Measurements from ENCODE around the gene RHOT1. TPM values are rescaled to one million over a fixed set of nuclear protein-coding genes. Genes with fewer than 3 reads are reported as not detected.
A peak's percentile ranks its signal among the peaks of the same experiment; 100 is the strongest.

RHOT1 gene
- total and polyA plus RNA-seq, 2 experiments from 2014 or later: 25.2 to 31.9 TPM

GRCh38 chr17:32215696-32216095 lies 73.4 kb downstream of the RHOT1 start:
- Histone ChIP-seq H3K9ac (no peak overlapping the region), H3K36me3 (ENCODE audit: low read depth) (no peaks in the 10 kb centered on the region), H3K27ac (no peak overlapping the region), H3K9me3 (ENCODE audit: low read depth) (no peaks in the 10 kb centered on the region), H4K20me1 (ENCODE audit: insufficient read depth) (no peaks in the 10 kb centered on the region), H3K79me2 (ENCODE audit: insufficient read depth) (no peaks in the 10 kb centered on the region), H3K9me2 (ENCODE audit: insufficient read depth) (no peaks in the 10 kb centered on the region), H3F3A (ENCODE audit: insufficient read depth) (no peaks in the 10 kb centered on the region), H2AFZ (no peak overlapping the region), H3K27me3 (replicated peaks; ENCODE audit: insufficient read depth) (no peaks in the 10 kb centered on the region), H3K4me3 (no peak overlapping the region), H3K4me2 (ENCODE audit: unreplicated experiment) (no peak overlapping the region), H3K4me1 (ENCODE audit: insufficient read depth) (no peaks in the 10 kb centered on the region)
- TF ChIP-seq EZH2phosphoT487 (IDR thresholded peaks at IDR 0.05; ENCODE audit: insufficient read depth, low read depth): no peak
- no peak for TF ChIP-seq EZH2 (IDR thresholded peaks at IDR 0.05; ENCODE audit: insufficient read depth, poor library complexity, severe bottlenecking)
- in situ Hi-C loops (cut with MboI): no loop called here
- WGBS, 2 experiments (ENCODE audit: low coverage in 1 of 2, low lambda C conversion rate in 2 of 2, missing lambda C conversion rate in 2 of 2): 69 to 71% methylated on average over 3 of the region's 3 CpGs
- DNase-seq: no peak

DNA sequence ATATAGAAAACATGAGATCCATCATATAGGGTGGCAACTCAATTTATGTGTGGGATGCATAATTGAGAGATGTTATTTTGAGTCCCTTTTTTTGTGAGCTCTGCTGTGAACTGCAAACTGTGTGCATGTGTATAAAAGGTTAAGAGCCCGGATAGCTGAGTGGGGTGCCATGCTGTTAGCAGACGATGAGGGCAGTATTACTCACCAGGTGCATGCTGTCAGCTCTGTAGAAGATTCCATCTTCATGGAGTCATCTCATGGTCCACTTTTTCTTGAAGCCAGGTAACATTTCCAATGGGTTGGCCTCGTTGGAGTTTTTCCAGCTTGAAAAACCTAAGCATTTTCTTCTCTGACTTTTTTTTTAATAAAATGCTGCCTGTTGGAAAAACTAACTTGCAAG lies 80.3 kb downstream of the RHOT1 start:
- no peak overlapping the region for H3K27ac ChIP-seq
- no peak overlapping the region for H2AFZ ChIP-seq
- H3K27me3 ChIP-seq (replicated peaks; ENCODE audit: insufficient read depth): no peaks in the 10 kb centered on the region
- no peaks in the 10 kb centered on the region for H4K20me1 ChIP-seq (ENCODE audit: insufficient read depth)
- no peaks in the 10 kb centered on the region for H3K36me3 ChIP-seq (ENCODE audit: low read depth)
- no peaks in the 10 kb centered on the region for H3F3A ChIP-seq (ENCODE audit: insufficient read depth)
- no peaks in the 10 kb centered on the region for H3K4me1 ChIP-seq (ENCODE audit: insufficient read depth)
- no peak overlapping the region for H3K9ac ChIP-seq
- H3K79me2 ChIP-seq (ENCODE audit: insufficient read depth): no peaks in the 10 kb centered on the region
- no peak overlapping the region for H3K4me2 ChIP-seq (ENCODE audit: unreplicated experiment)
- no peaks in the 10 kb centered on the region for H3K9me2 ChIP-seq (ENCODE audit: insufficient read depth)
- TF ChIP-seq EZH2phosphoT487 (IDR thresholded peaks at IDR 0.05; ENCODE audit: insufficient read depth, low read depth): no peak
- TF ChIP-seq EZH2 (IDR thresholded peaks at IDR 0.05; ENCODE audit: insufficient read depth, poor library complexity, severe bottlenecking): no peak
- in situ Hi-C loops (cut with MboI): no loop called here
- WGBS, 2 experiments (ENCODE audit: low coverage in 1 of 2, low lambda C conversion rate in 2 of 2, missing lambda C conversion rate in 2 of 2): 36 to 38% methylated on average over 3 of the region's 3 CpGs
- H3K4me3 ChIP-seq: no peak overlapping the region
- peak; percentile 52 for DNase-seq
- no peaks in the 10 kb centered on the region for H3K9me3 ChIP-seq (ENCODE audit: low read depth)

DNA sequence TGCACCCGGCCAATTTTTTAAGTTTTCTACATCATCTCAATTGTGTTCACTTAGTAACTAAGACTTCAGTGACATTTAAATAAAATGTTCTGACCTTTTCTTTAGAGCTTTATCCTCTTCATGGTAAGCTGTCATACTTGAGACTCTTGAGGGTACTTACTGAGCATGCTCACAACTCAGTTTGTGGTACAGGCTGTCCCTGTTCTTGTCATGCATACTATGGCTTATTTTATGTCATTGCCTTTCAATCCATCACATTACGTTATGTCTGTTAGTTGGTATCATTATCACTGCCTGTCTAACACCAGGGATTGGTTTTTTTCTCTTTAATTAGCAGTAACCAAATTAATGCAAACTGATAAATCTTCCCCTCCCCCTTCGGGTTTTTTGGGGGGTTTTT lies 81.4 kb downstream of the RHOT1 start:
- no peaks in the 10 kb centered on the region for H3K9me2 ChIP-seq (ENCODE audit: insufficient read depth)
- WGBS, 2 experiments (ENCODE audit: low coverage in 1 of 2, low lambda C conversion rate in 2 of 2, missing lambda C conversion rate in 2 of 2): 93 to 96% methylated on average over 3 of the region's 3 CpGs
- H3F3A ChIP-seq (ENCODE audit: insufficient read depth): no peaks in the 10 kb centered on the region
- H3K27me3 ChIP-seq (replicated peaks; ENCODE audit: insufficient read depth): no peaks in the 10 kb centered on the region
- H3K4me2 ChIP-seq (ENCODE audit: unreplicated experiment): no peak overlapping the region
- H3K4me1 ChIP-seq (ENCODE audit: insufficient read depth): no peaks in the 10 kb centered on the region
- H3K9ac ChIP-seq: no peak overlapping the region
- no peaks in the 10 kb centered on the region for H3K79me2 ChIP-seq (ENCODE audit: insufficient read depth)
- H3K4me3 ChIP-seq: no peak overlapping the region
- no peaks in the 10 kb centered on the region for H3K9me3 ChIP-seq (ENCODE audit: low read depth)
- H3K27ac ChIP-seq: no peak overlapping the region
- no peak overlapping the region for H2AFZ ChIP-seq
- H3K36me3 ChIP-seq (ENCODE audit: low read depth): no peaks in the 10 kb centered on the region
- H4K20me1 ChIP-seq (ENCODE audit: insufficient read depth): no peaks in the 10 kb centered on the region
- TF ChIP-seq EZH2phosphoT487 (IDR thresholded peaks at IDR 0.05; ENCODE audit: insufficient read depth, low read depth) (no peak), EZH2 (IDR thresholded peaks at IDR 0.05; ENCODE audit: insufficient read depth, poor library complexity, severe bottlenecking) (no peak)
- in situ Hi-C loops (cut with MboI): no loop called here
- no peak for DNase-seq

GRCh38 chr17:32226886-32227285 lies 84.6 kb downstream of the RHOT1 start:
- WGBS, 2 experiments (ENCODE audit: low coverage in 1 of 2, low lambda C conversion rate in 2 of 2, missing lambda C conversion rate in 2 of 2): 94 to 96% methylated on average over 3 of the region's 3 CpGs

DNA sequence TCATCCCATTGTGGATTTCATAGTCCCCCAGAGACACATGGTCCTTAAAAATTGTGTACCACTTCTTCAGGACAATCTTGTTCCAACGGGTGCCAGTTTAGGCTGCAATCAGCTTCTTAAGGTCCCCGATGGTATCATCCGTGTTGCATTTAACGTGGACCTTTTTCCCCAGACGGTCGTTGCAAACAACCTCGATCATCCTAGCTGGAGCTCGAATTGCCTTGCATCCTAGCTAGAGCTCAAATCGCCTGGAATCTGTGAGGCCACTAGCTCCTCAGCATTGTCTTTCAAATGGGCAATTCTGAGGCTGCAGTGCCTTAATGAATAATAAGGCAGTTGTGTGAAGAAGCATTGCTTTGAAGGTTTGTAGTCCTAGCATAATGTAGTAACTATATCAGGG lies 85.6 kb downstream of the RHOT1 start:
- Histone ChIP-seq H3K9me2 (ENCODE audit: insufficient read depth) (no peaks in the 10 kb centered on the region), H3K9me3 (ENCODE audit: low read depth) (no peaks in the 10 kb centered on the region), H3F3A (ENCODE audit: insufficient read depth) (no peaks in the 10 kb centered on the region), H3K79me2 (ENCODE audit: insufficient read depth) (no peaks in the 10 kb centered on the region), H3K4me3 (no peak overlapping the region), H3K9ac (no peak overlapping the region), H3K4me1 (ENCODE audit: insufficient read depth) (no peaks in the 10 kb centered on the region), H3K4me2 (ENCODE audit: unreplicated experiment) (no peak overlapping the region), H3K27ac (no peak overlapping the region), H2AFZ (no peak overlapping the region), H4K20me1 (ENCODE audit: insufficient read depth) (no peaks in the 10 kb centered on the region), H3K36me3 (ENCODE audit: low read depth) (no peaks in the 10 kb centered on the region), H3K27me3 (replicated peaks; ENCODE audit: insufficient read depth) (no peaks in the 10 kb centered on the region)
- in situ Hi-C loops (cut with MboI): no loop called here
- TF ChIP-seq EZH2 (IDR thresholded peaks at IDR 0.05; ENCODE audit: insufficient read depth, poor library complexity, severe bottlenecking): no peak
- no peak for TF ChIP-seq EZH2phosphoT487 (IDR thresholded peaks at IDR 0.05; ENCODE audit: insufficient read depth, low read depth)
- no peak for DNase-seq
- WGBS, 2 experiments (ENCODE audit: low coverage in 1 of 2, low lambda C conversion rate in 2 of 2, missing lambda C conversion rate in 2 of 2): 72 to 77% methylated on average over 9 of the region's 9 CpGs

More at GRCh38 chr17:32226886-32227285, 84.6 kb downstream of the RHOT1 start:
- no peaks in the 10 kb centered on the region for H3K9me3 ChIP-seq (ENCODE audit: low read depth)
- H3K36me3 ChIP-seq (ENCODE audit: low read depth): no peaks in the 10 kb centered on the region
- TF ChIP-seq EZH2phosphoT487 (IDR thresholded peaks at IDR 0.05; ENCODE audit: insufficient read depth, low read depth): no peak
- TF ChIP-seq EZH2 (IDR thresholded peaks at IDR 0.05; ENCODE audit: insufficient read depth, poor library complexity, severe bottlenecking): no peak
- H3F3A ChIP-seq (ENCODE audit: insufficient read depth): no peaks in the 10 kb centered on the region
- H3K9ac ChIP-seq: no peak overlapping the region
- no peak overlapping the region for H3K4me3 ChIP-seq
- no peak for DNase-seq
- H3K9me2 ChIP-seq (ENCODE audit: insufficient read depth): no peaks in the 10 kb centered on the region
- H3K27me3 ChIP-seq (replicated peaks; ENCODE audit: insufficient read depth): no peaks in the 10 kb centered on the region
- no peaks in the 10 kb centered on the region for H4K20me1 ChIP-seq (ENCODE audit: insufficient read depth)
- no peaks in the 10 kb centered on the region for H3K79me2 ChIP-seq (ENCODE audit: insufficient read depth)
- in situ Hi-C loops (cut with MboI): no loop called here
- H3K27ac ChIP-seq: no peak overlapping the region
- no peak overlapping the region for H3K4me2 ChIP-seq (ENCODE audit: unreplicated experiment)
- H3K4me1 ChIP-seq (ENCODE audit: insufficient read depth): no peaks in the 10 kb centered on the region
- no peak overlapping the region for H2AFZ ChIP-seq

Measured in GM23248 (cell line).